Measurements from ENCODE around the gene LAMA5. TPM values are rescaled to one million over a fixed set of nuclear protein-coding genes. Genes with fewer than 3 reads are reported as not detected.

The LAMA5 gene
- total RNA-seq, 4 donors from 2014 or later, result 93.9 to 179 (median 117) TPM

GRCh38 chr20:62263396-62263795, 103.7 kb downstream of the LAMA5 start:
- no peak overlapping the region for H3K27ac ChIP-seq
- no peaks in the 10 kb centered on the region for H3K9me3 ChIP-seq
- peaks cover 38 to 47% of the 10 kb centered on the region in 2 donors for H3K36me3 ChIP-seq
- H3K4me1 ChIP-seq, result no peaks in the 10 kb centered on the region
- H3K27me3 ChIP-seq, result no peaks in the 10 kb centered on the region
- H3K4me3 ChIP-seq (replicated peaks in 1 of 3), result no peak overlapping the region
- 96 to 99% methylated on average over 14 of the region's 14 CpGs for WGBS, 2 donors
- TF ChIP-seq POLR2A (IDR thresholded peaks at IDR 0.05), result no peak
- TF ChIP-seq CTCF (IDR thresholded peaks at IDR 0.05), result no peak
- intact Hi-C loops (cut with DNase I), result no loop called here
- DNase-seq, result no peak

- intact Hi-C loops (cut with DNase I), result no loop called here
- Histone ChIP-seq H3K27ac (no peak overlapping the region), H3K4me1 (no peaks in the 10 kb centered on the region), H3K36me3 (peaks cover 42 to 48% of the 10 kb centered on the region in 2 donors), H3K27me3 (no peaks in the 10 kb centered on the region), H3K9me3 (no peaks in the 10 kb centered on the region), H3K4me3 (replicated peaks in 1 of 3) (no peak overlapping the region)
- WGBS, 2 donors, result 94 to 96% methylated on average over 10 of the region's 10 CpGs
- DNase-seq, result no peak
- TF ChIP-seq CTCF (IDR thresholded peaks at IDR 0.05) (no peak), POLR2A (IDR thresholded peaks at IDR 0.05) (no peak)
Measured at GRCh38 chr20:62262064-62262463, 105.0 kb downstream of the LAMA5 start.

GRCh38 chr20:62259294-62259565, 107.9 kb downstream of the LAMA5 start:
- Histone ChIP-seq H3K4me1 (peaks cover 0 to 10% of the 10 kb centered on the region in 2 donors), H3K27me3 (no peaks in the 10 kb centered on the region), H3K9me3 (no peaks in the 10 kb centered on the region), H3K36me3 (peaks cover 31 to 44% of the 10 kb centered on the region in 2 donors), H3K27ac (no peak overlapping the region), H3K4me3 (replicated peaks in 1 of 3) (no peak overlapping the region)
- intact Hi-C loops (cut with DNase I), result no loop called here
- TF ChIP-seq CTCF (IDR thresholded peaks at IDR 0.05) (no peak), POLR2A (IDR thresholded peaks at IDR 0.05) (no peak)
- DNase-seq, result no peak
- WGBS, 2 donors, result 84 to 93% methylated on average over 8 of the region's 8 CpGs

Small RNAs within 50 kb of the gene (microRNA-seq; reads per million reads assigned to microRNA genes)
- not detected for gene MIR4758

Other genes starting within 250 kb of the LAMA5 start
- 10 to 100 TPM; 25.3 to 27.9 (median 25.6) TPM for gene LSM14B, start 244.8 kb downstream of the LAMA5 start, total RNA-seq
- gene PSMA7, start 223.9 kb downstream of the LAMA5 start, total RNA-seq, result 100 to 1,000 TPM; 213 to 288 (median 261) TPM
- gene SS18L1, start 223.5 kb downstream of the LAMA5 start, total RNA-seq, result 10 to 100 TPM; 12.2 to 22.0 (median 15.2) TPM
- gene MTG2, start 184.3 kb downstream of the LAMA5 start, total RNA-seq, result 10 to 100 TPM; 21.6 to 38.2 (median 33.4) TPM
- not detected for gene HRH3, start 147.0 kb downstream of the LAMA5 start, total RNA-seq
- gene OSBPL2, start 128.8 kb downstream of the LAMA5 start, total RNA-seq, result 10 to 100 TPM; 46.9 to 60.8 (median 50.8) TPM
- gene ADRM1, start 64.3 kb downstream of the LAMA5 start, total RNA-seq, result 100 to 1,000 TPM in 3 of 4 donors, 10 to 100 TPM in 1; 89.9 to 140 (median 117) TPM
- 1,000 to 10,000 TPM; 1,818 to 3,649 (median 2,349) TPM for gene RPS21, start 19.8 kb upstream of the LAMA5 start, total RNA-seq
- 1 to 10 TPM; 5.8 to 8.5 (median 7.7) TPM for gene CABLES2, start 40.0 kb upstream of the LAMA5 start, total RNA-seq
- 1 to 10 TPM; 1.1 to 6.0 (median 4.6) TPM for gene RBBP8NL, start 60.2 kb upstream of the LAMA5 start, total RNA-seq
- under 1 TPM in 3 of 4 donors, not detected in 1; 0.33 to 0.67 (median 0.54) TPM for gene GATA5, start 108.7 kb upstream of the LAMA5 start, total RNA-seq

Measured in thyroid gland (tissue), 4 donors.